Stimulated activated CD8-positive, alpha-beta memory T cell treated with anti-CD3 and anti-CD28 coated beads, Interleukin-4, amount 100 ng/mL, for 24 hours (primary cell): Measurements from ENCODE around the gene DES.
"Not testable (repeated sequence)": the region's sequence is repeated elsewhere in the genome, so short reads cannot be mapped to it uniquely, and the experiment has no call there.

Experiments
- DNase-seq: peaks from one replicate; pipeline ENCODE4 v3.0.0-alpha.2; 2020; ENCODE audit warnings: low read depth

Gene DES

DNA sequence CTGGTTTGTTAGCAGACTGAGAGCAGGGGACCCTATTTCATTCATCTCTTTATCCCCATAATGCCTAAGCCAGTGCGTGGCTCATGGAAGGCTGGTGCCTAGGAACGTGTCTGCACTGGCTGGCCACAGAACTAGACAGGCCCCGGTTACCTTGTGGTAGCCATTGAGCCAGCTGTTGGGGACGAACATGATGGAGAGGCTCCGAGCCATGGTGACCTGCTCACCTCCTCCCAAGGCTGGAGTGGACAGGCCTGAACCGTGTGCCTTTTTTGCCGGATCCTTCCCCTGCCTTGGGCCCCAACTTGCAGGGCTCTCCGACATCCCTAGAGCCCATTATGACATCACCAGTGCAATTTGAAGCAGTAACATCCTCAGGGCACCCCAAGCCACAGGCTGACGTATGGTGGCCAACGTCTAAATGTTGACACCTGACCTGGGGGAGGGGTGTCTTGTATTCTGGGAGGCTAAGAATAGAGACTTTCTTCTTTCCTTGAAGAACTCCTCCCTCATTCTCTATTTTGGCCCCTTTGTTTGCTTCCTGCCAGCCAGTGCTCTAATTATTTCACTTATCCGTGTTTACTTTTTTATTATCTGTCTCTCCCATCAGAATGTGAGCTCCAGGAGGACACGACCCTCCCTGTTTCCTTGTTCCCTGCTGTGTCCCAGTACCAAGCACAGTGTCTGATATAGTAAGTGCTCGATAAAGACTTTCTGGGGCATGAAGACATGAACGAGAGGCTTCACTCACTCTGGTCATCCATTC lies 18.3 kb upstream of the DES start:
- no peak for DNase-seq

DNA sequence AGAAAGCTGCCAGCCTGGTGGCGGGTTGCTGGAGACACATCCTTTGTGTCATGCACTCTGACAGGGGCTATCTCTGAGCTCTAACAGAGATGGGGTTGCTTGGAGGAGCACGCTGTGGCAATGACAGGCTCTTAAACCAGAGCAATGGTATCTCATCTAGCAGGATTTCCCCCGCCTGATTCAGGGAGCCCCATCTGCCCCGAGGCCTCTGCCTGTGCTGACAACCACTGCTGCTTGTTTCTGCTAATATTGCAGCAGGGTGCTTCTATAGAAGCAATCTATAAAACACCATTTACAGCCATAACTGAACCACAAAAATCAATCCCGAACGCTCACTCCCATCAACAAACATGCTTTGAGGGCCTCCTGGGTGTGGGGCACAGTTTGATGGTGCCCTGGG lies 17.6 kb upstream of the DES start:
- no peak for DNase-seq

DNA sequence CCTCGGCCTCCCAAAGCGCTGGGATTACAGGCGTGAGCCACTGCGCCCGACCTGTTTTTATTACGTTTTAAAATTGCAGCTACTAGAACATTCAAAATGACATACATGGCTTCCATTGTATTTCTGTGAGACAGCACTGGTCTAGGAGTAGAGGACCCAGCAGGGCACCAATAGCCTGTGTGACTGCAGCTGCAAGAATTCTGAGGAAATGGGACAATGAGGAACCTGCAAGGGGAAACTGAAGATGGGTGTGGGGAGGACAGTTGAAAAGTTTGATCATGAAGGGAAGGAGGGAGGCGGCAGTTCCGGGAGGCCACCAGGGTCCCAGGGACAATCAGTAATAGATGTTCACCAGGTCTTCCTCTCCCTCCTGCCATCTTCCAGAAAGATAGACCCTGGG lies 16.6 kb upstream of the DES start:
- no peak for DNase-seq

DNA sequence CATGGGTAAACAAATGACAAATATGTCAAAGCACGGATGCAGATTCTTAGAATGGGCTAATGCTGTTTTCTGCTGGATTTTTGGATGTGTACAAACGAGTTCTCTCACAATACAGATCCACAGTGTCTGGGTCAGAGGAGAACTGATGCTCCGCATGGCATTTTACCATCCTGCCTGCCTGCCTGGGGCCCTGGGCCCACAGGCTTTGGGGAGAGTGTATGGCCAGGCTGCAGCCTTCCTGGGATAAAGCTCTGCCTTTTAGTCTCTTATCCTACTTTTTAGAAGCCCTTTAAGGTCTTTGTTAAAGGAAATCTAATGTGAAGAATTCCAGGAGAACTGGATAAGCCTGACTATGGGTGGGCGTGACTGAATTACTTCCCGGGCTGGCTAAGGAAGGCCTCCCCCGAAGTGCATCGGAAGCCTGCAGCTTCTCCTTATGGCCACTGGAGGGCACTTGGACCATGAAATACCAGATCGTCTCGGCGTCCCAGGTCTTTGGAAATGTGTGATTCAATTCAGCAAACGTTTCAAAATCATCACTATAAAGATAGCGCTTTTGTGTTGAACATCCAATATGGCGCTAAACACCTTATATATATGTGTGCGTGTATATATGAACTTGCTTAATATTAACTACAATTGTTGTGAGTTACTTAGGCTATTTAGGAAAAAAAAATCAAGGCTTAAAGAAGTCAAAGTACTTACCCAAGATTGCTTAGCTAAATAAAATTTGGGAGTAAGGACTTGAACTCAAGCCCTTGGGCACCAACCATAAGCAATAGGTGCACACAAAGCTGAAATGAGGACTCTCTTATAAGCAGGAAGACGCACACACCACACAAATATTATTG lies 15.3 kb upstream of the DES start:
- peak; percentile 22 for DNase-seq

DNA sequence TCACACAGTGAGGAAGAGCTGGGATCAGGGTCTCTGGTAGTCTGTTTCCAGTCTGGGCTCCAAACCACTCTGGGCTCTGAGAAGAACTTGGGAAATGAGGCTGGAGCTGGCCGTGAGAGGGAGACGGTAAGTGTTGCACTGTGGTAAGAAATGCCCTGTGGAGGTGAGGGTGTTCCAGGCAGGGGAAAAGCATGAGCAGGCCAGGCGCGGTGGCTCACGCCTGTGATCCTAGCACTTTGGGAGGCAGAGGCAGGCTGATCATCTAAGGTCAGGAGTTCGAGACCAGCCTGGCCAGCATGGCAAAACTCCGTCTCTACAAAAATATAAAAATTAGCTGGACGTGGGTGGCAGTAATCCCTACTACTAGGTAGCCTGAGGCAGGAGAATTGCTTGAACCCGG lies 14.3 kb upstream of the DES start:
- DNase-seq: no peak

DNA sequence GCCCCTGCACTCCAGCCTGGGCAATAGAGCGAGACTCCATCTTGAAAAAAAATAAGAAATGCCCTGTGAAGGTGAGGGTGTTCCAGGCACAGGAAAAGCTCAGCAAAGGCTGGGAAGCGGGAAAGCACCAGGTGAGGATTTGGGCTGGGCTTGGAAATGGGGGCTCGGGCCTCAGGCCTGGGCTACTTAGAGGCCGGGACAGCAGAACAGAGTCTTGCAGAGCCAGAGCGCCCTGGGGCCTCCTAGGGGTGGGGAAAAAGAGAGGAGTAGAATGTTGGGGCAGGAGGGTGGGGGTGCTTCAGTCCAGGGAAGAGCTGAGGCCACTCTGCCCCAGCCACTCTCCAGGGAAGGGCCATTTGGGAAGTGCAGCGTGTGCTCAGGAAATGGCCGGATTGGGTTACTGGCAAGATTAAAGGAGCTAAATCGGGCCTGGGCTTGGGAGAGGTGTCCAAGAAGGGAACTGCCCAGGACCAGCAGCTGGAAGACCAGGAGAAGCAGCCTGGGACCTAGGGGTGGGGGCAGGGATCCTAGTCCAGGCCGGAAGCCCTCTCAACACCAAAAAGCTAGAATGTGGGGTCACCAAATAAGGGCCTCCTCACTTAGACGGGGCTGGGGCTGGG lies 13.8 kb upstream of the DES start:
- DNase-seq: no peak

DNA sequence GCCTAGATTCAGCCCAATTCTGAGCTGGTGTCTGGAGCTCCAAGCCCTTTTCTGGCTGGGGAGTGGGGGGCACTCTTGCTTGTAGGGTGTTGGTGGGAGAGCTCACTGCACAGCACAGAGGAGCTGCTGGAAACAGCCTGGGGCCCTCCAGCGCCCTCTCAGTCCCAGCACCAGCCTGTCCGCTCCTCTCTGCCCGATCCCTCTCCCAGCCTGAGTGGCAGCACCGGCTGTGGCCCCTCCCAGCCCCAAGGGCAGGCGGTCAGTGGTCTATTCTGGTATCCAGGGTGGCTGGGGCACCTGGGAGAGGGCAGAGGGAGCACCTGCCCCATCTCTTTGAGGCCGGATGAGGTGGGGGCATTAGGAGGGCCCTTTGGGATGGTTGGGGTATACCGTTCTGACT lies 13.2 kb upstream of the DES start:
- no peak for DNase-seq

DNA sequence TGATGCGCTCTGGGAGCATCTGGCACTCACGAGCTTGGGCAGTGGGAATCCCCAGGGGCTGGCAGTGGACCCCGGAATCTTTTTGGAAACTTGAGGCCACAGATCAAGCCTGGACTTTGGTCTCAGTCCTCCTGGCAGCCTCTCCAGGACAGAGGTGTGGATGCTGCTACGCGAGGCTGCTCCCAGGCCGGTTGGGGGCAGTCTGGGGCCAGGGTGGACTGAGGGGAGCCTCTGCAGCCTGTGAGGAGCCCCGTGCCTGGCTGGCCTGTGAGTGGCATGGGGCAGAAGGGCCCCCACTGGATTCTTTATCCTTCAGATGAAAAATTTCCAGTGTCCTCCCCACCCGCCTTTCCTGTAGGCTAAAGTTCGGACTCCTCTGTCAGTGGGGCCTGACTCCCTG lies 12.7 kb upstream of the DES start:
- DNase-seq: no peak

DNA sequence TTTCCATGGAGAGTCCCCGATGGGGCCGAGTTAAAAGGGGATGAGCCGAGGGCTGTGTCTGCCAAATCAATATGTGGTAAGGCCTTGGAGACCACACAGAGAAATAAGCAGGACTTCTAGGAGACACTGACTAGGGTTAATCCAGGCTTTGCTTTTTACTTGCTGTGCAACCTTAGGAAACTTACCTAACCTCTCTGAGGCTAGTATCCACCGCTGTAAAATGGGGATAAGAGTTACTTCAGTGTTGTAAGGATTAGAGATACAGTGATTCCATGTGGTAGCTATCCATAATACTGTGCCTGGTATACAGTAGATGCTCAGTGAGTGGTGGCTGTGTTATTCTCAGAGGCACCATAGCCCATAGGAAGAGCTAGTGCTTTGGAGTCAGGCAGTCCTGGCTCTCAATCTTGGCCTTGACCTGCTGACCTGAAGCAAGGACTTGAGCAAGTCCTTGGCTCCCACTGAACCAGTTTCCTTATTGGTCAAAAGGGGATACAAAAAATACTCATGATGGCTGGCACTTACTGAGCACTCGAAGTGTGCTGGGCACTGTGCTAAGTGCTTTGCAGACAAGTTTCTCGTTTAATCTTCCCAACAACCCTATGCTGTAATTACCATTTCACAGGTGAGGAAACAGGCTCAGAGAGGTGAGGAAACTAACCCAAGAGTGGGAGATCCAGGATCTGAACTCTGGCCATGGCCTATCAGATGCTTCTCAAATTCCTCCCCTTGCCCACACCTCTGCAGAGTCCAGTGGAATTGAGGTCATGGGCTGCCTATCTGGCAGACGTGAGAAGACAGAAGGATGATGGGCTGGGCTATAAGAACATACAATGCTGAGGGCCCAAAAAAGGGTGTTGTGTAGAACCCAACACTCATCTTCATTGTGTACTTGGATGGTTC lies 12.0 kb upstream of the DES start:
- DNase-seq: no peak

DNA sequence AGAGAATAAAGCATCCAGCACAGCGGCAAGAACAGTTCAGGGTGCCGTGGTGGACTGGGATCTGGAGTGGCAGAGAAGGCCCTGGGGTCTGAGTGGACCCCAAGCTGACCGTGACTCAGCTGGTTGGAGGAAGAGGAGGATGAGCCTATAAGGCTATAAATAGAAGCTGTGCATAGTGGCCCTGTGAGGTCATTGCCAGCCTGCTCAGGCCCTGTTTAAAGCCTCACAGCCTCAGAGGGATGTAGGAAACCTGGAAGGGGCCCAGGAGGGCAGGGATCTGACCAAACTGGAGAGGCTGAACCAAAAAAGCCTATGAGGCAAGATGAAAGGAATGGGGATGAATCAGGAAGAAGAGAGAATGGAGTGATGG lies 11.3 kb upstream of the DES start:
- no peak for DNase-seq

DNA sequence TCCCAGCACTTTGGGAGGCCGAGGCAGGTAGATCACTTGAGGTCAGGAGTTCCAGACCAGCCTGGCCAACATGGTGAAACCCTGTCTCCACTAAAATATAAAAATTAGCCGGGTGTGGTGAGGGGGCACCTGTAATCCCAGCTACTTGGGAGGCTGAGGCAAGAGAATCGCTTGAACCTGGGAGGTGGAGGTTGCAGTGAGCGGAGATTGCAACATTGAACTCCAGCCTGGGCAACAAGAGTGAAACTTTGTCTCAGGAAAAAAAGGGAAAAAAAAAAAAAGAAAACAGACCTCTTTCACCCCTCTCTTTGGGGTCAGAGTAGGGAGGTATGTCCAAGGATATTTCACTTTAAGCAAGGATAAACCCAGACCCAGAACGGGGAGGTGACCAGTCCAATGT lies 10.8 kb upstream of the DES start:
- not testable (repeated sequence) for DNase-seq

DNA sequence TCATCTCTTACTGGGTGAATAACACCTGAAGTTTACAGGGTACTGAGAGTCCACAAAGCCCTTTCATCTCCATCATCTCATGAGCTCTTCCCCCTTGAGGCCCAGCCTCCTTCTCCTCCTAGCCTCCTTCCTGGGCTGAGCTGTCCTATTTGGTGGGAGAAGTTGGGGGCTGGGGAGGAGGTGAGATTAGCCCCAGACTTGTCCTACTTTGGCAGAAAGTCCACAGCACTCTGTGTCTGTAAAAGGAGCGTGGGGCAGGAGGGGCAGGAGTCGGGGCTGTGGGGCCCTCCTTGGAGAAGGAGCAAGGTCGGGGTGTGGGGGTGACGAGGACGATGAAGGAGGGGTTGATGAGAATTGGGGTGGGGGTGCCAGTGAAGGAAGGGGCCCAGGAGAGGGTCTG lies 10.0 kb upstream of the DES start:
- DNase-seq: no peak

DNA sequence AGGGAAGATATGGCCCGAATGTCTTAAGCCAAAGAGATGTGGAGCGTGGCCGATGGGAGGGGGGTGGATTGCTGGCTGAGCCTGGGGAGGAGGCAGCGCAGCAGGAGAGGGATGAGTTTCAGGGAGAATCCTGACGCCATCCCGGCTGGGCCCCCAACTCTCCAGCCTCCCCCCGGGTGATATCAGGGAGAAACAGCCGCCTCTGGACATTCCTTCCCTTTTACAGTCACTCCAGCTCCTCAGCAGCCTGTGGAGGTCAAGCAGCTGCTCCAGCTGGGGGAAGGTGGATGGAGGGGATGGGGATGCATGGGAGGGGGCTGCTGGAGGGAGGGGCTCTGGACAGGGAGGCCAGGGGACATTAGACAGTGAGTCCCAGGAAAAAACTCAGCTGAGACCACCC lies 9.5 kb upstream of the DES start:
- no peak for DNase-seq

DNA sequence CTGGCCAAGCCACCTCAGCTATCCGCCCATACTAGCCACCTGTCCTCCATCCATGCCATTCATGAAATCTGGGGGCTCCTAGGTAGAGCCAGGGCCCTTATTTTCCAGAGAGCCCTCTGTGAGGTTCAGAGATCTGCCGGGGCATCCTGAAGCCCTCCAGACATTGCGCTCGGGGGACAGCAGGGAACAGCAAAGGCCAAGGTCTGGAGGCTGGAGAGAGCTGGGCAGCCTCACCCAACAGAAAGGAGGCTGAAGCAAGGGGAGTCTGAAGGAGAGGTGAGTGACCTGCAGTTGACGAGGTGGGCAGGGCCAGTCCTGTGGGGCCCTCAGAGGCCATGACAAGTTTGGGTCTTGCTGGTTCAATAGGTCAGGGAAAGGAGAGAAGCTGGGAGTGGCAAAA lies 8.6 kb upstream of the DES start:
- no peak for DNase-seq

DNA sequence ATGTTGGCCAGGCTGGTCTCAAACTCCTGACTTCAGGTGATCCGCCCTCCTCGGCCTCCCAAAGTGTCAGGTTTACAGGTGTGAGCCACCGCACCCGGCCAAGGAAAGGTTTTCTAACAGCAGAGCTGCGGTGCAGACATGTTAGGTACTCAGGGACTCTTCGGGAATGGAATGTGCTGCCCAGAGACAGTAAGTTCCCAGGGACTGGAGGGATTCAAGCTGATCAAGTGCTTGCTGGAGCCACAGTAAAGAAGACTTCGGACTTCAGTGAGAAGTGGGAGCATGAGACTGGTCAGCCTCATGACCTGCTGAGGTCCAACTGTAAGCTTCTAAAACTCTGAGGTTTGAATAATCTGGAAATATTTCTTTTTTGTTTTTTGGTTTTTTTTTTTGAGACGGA lies 7.8 kb upstream of the DES start:
- no peak for DNase-seq

DNA sequence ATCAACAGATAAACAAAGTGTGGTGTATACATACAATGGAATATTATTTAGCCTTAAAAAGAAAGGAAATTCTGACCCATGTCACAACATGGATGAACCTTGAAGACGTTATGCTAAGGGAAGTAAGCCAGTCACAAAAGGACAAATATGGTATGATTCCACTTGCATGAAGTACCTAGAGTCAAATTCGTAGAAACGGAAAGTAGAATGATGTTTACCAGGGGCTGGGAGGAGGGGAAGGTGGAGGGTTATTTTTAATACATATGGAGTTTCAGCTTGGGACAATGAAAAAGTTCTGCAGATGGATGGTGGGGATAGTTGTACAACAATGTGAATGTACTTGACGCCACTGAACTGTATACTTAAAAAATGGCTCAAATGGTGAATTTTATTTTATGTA lies 3.3 kb upstream of the DES start:
- no peak for DNase-seq

DNA sequence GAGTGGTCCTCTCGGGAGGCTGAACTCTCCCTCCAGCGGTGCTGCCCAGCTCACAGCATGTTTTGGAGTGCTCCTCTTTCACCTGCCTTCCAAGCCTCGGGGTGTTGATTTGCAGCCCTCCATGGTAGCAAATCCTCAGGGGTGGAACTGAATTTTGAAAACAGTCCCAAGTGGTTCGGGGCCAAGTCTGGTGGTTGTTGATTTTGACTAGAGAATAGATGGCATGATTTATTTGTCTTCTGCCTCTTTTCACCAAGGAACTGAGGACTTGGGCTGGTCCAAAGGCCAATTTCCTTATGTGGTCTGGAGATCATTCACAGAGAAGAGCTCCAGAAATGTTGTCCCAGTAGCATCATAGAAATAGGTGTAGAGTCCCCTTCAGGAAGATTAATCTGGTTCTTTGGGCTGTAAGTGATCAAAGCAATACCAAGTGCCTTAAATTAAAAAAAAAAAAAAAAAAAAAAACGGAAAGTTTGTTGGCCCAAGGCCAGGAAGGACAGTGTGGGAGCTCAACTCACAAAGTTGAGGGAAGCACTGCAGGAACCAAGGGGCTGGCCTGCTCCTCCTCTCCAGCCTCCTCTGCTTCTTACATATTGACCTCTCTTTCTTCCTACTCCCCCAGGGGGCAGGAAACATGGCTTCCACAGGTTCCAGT lies 2.5 kb upstream of the DES start:
- DNase-seq: no peak

DNA sequence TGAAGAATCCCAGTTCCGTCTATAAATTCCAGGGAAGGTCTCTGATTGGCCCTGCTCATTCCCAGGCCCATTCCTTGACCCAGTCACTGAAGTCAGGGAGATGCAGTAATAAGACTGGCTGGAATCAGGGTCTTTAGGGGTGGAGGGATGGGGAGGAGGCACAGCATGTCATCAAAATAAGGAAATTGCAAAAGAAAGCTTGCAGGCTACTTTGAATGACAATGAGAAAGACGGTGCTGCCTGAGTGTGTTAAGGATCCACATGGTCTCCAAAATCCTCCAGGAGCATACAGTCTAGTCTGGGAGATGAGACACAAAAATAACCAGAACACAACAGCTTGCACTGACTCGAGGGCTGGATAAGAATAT lies 2.0 kb upstream of the DES start:
- DNase-seq: no peak

DNA sequence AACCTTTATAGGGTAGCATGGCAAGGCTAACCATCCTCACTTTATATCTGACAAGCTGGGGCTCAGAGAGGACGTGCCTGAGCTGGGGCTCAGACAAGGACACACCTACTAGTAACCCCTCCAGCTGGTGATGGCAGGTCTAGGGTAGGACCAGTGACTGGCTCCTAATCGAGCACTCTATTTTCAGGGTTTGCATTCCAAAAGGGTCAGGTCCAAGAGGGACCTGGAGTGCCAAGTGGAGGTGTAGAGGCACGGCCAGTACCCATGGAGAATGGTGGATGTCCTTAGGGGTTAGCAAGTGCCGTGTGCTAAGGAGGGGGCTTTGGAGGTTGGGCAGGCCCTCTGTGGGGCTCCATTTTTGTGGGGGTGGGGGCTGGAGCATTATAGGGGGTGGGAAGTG lies 1.2 kb upstream of the DES start:
- no peak for DNase-seq

DNA sequence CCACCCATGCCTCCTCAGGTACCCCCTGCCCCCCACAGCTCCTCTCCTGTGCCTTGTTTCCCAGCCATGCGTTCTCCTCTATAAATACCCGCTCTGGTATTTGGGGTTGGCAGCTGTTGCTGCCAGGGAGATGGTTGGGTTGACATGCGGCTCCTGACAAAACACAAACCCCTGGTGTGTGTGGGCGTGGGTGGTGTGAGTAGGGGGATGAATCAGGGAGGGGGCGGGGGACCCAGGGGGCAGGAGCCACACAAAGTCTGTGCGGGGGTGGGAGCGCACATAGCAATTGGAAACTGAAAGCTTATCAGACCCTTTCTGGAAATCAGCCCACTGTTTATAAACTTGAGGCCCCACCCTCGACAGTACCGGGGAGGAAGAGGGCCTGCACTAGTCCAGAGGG lies 803 bp upstream of the DES start:
- no peak for DNase-seq

DNA sequence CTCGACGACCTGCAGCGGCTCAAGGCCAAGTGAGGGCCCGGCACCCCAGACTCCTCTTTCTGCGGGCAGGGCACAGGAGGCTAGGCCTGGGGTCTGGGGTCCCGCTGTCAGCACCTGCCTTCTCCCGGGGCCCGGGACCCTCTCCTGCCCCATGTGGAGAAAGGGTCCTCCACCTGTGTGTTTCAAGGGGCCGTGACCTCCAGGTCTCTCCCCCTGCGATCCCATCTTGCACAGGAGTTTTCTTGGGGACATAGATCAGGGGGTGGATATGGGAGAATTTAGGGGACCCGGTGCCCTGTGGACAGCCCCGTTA lies 791 bp downstream of the DES start:
- DNase-seq: no peak
